HepG2 (cell line): ENCODE data around the gene LRP1B. TPM values are rescaled to one million over a fixed set of nuclear protein-coding genes. Genes with fewer than 3 reads are reported as not detected.

ENCODE experiments used
- ATAC-seq: fragments of 200-7000 bp; cut with Tn5 transposase; 3 replicates; pipeline ENCODE4 v1.9.1; 2020; ENCODE audit warnings: mild to moderate bottlenecking, moderate library complexity
- BruUV-seq: library from RNA; stranded (reverse); fragments of 400-500 nt; replicated peaks from 2 replicates; lab custom pipeline; 2021; lab: Mats Ljungman, UMichigan
- CTCF ChIA-PET: fragments of 300-600 bp; formaldehyde crosslinking; extraction: SDS; loops from one replicate; lab custom pipeline; 2021; ENCODE audit warnings: low total read pairs, inconsistent platforms, low intra/inter-chr PET ratio; lab: Yijun Ruan, JAX
- POLR2A ChIA-PET: fragments of 350-600 bp; sonication (Branson Sonifier 250); formaldehyde crosslinking; loops from one replicate; lab custom pipeline; 2020; ENCODE audit warnings: antibody characterized with exemption, inconsistent platforms; lab: Yijun Ruan, JAX
- DNase-seq: peaks from one replicate; pipeline ENCODE4 v3.0.0-alpha.2; 2015; ENCODE audit warnings: low spot score
- FAIRE-seq: peaks from 3 replicates; lab custom pipeline; 2011; peaks lifted over from hg19 to GRCh38; lab: Jason Lieb, UNC
- H2AFZ ChIP-seq: one replicate; pipeline ENCODE4 v1.6.1; 2011; ENCODE audit warnings: low read length, inconsistent platforms
- H3K27ac ChIP-seq: fragments of 300-600 bp; 3 replicates; pipeline ENCODE4 v1.8.0; 2011; ENCODE audit warnings: mixed run types, mild to moderate bottlenecking, mixed read lengths, low read length, inconsistent platforms; ENCODE audit not compliant: insufficient read depth; ENCODE audit errors: extremely low read length
- H3K27me3 ChIP-seq, 2 experiments: fragments of 200-600 bp in 1 of 2; 2 replicates in 1 of 2; 3 replicates in 1 of 2; pipeline versions ENCODE4 v1.6.0 to v1.8.0; 2011; ENCODE audit warnings: low read length in 2 of 2, mild to moderate bottlenecking in 2 of 2, moderate library complexity in 2 of 2, inconsistent platforms in 1 of 2; ENCODE audit not compliant: insufficient read depth in 2 of 2, control insufficient read depth in 1 of 2
- H3K36me3 ChIP-seq, 2 experiments: fragments of 200-600 bp in 1 of 2; replicated peaks in 1 of 2; 2 replicates in 1 of 2; 3 replicates in 1 of 2; pipeline versions ENCODE4 v1.5.1 to v1.8.0; 2011; ENCODE audit warnings: low read length in 2 of 2, inconsistent platforms in 1 of 2; ENCODE audit not compliant: insufficient read depth in 2 of 2, control insufficient read depth in 1 of 2
- H3K4me1 ChIP-seq: 2 replicates; pipeline ENCODE4 v1.5.1; 2012; ENCODE audit warnings: low read length, inconsistent platforms; ENCODE audit not compliant: insufficient read depth
- H3K4me2 ChIP-seq: 2 replicates; pipeline ENCODE4 v1.6.0; 2011; ENCODE audit warnings: low read depth, low read length, inconsistent platforms
- H3K4me3 ChIP-seq, 3 experiments: fragments of 200-600 bp in 1 of 3; sonication (generic), shearing (Covaris generic) in 1 of 3; replicated peaks in 1 of 3; 2 replicates each; pipeline ENCODE4 v1.5.1; 2011 to 2016; ENCODE audit warnings: low read length in 3 of 3, inconsistent platforms in 2 of 3, low read depth in 2 of 3, mild to moderate bottlenecking in 2 of 3, control low read depth in 1 of 3, mixed read lengths in 1 of 3; ENCODE audit not compliant: insufficient read depth in 1 of 3
- H3K79me2 ChIP-seq: one replicate; pipeline ENCODE4 v1.6.1; 2011; ENCODE audit warnings: low read length, inconsistent platforms; ENCODE audit not compliant: insufficient read depth
- H3K9ac ChIP-seq: 2 replicates; pipeline ENCODE4 v1.6.0; 2011; ENCODE audit warnings: mild to moderate bottlenecking, low read depth, low read length, inconsistent platforms; ENCODE audit not compliant: insufficient read depth
- H3K9me3 ChIP-seq: 2 replicates; pipeline ENCODE4 v1.5.1; 2012; ENCODE audit warnings: mild to moderate bottlenecking, low read length
- H4K20me1 ChIP-seq: 2 replicates; pipeline ENCODE4 v1.6.0; 2011; ENCODE audit warnings: inconsistent platforms, mild to moderate bottlenecking, low read length, moderate library complexity; ENCODE audit not compliant: insufficient read depth
- ARNT ChIP-seq: fragments of 450-650 bp; IDR thresholded peaks from 2 replicates; pipeline ENCODE4 v1.6.1; 2017
- ATF6 ChIP-seq: sonication (generic); formaldehyde crosslinking; conservative IDR thresholded peaks from 2 replicates; pipeline ENCODE4 v1.4.0; 2020; ENCODE audit warnings: missing genetic modification reagents
- CAMTA2 ChIP-seq: sonication (generic); formaldehyde crosslinking; IDR thresholded peaks from 2 replicates; pipeline ENCODE4 v1.4.0; 2020; ENCODE audit warnings: mild to moderate bottlenecking, missing genetic modification reagents, borderline replicate concordance
- CEBPB ChIP-seq: IDR thresholded peaks from 2 replicates; pipeline ENCODE4 v1.6.1; 2011; ENCODE audit warnings: low read depth, low read length, improper control_type of control experiment, borderline replicate concordance
- DDIT3 ChIP-seq: sonication (generic); formaldehyde crosslinking; IDR thresholded peaks from 2 replicates; pipeline ENCODE4 v1.4.0; 2020; ENCODE audit warnings: mild to moderate bottlenecking, missing genetic modification reagents
- KLF11 ChIP-seq: IDR thresholded peaks from 2 replicates; pipeline ENCODE4 v1.6.1; 2016; ENCODE audit warnings: missing compliant biosample characterization
- MAZ ChIP-seq, 2 experiments: sonication (generic) in 1 of 2; formaldehyde crosslinking in 1 of 2; IDR thresholded peaks; 2 replicates each; pipeline versions ENCODE4 v1.5.0 to v1.6.1; 2012 to 2020; ENCODE audit warnings: low read depth in 2 of 2, mild to moderate bottlenecking in 2 of 2, borderline replicate concordance in 1 of 2, improper control_type of control experiment in 1 of 2, low read length in 1 of 2, missing genetic modification reagents in 1 of 2, moderate library complexity in 1 of 2
- NPAS2 ChIP-seq: sonication (generic); formaldehyde crosslinking; IDR thresholded peaks from 2 replicates; pipeline ENCODE4 v1.8.0; 2022; ENCODE audit warnings: mild to moderate bottlenecking, missing genetic modification reagents, borderline replicate concordance
- YY1 ChIP-seq: IDR thresholded peaks from 2 replicates; pipeline ENCODE4 v1.6.1; 2011; ENCODE audit warnings: low read length, low read depth, moderate library complexity, mild to moderate bottlenecking; ENCODE audit not compliant: insufficient read depth, insufficient replicate concordance
- ZFY ChIP-seq: sonication (generic); formaldehyde crosslinking; IDR thresholded peaks from 2 replicates; pipeline ENCODE4 v1.4.0; 2020; ENCODE audit warnings: missing genetic modification reagents
- ZNF121 ChIP-seq: sonication (generic); formaldehyde crosslinking; IDR thresholded peaks from 2 replicates; pipeline ENCODE4 v1.5.0; 2020; ENCODE audit warnings: mild to moderate bottlenecking, missing genetic modification reagents
- ZNF138 ChIP-seq: sonication (generic); formaldehyde crosslinking; IDR thresholded peaks from 2 replicates; pipeline ENCODE4 v1.5.0; 2020; ENCODE audit warnings: mild to moderate bottlenecking, low read depth, missing genetic modification reagents
- ZNF34 ChIP-seq: sonication (generic); formaldehyde crosslinking; IDR thresholded peaks from 2 replicates; pipeline ENCODE4 v1.4.0; 2020; ENCODE audit warnings: mild to moderate bottlenecking, missing genetic modification reagents, borderline replicate concordance
- ZNF430 ChIP-seq: sonication (generic); formaldehyde crosslinking; IDR thresholded peaks from 2 replicates; pipeline ENCODE4 v1.9.0; 2021; ENCODE audit warnings: mild to moderate bottlenecking, missing genetic modification reagents
- ZNF510 ChIP-seq: sonication (generic); formaldehyde crosslinking; IDR thresholded peaks from 2 replicates; pipeline ENCODE4 v1.4.0; 2020; ENCODE audit warnings: low read depth, mild to moderate bottlenecking, missing genetic modification reagents
- ZNF780A ChIP-seq: sonication (generic); formaldehyde crosslinking; IDR thresholded peaks from 2 replicates; pipeline ENCODE4 v1.8.0; 2022; ENCODE audit warnings: mild to moderate bottlenecking, missing genetic modification reagents, moderate library complexity
- WGBS: methylation state at CpG from one replicate; pipeline ENCODE4 v1.1.6; 2017; ENCODE audit warnings: low lambda C conversion rate; 5-methylcytosine and 5-hydroxymethylcytosine counted together
- in situ Hi-C: cut with HindIII; loops from 2 replicates; pipeline ENCODE4 v1.10.0; 2017; ENCODE audit warnings: low pct_unique_long_range_greater_than_20kb; ENCODE audit not compliant: extremely low pct_ligation_motif_present
- intact Hi-C: fragments of 100-400 bp; cut with micrococcal nuclease; formaldehyde crosslinking; loops from one replicate; pipeline ENCODE4 v1.10.0; 2022; ENCODE audit not compliant: unreplicated experiment
- polyA plus RNA-seq, 8 experiments: library from polyadenylated mRNA; depleted of rRNA in 3 of 8; stranded (reverse) in 7 of 8; unstranded in 1 of 8; fragments of >200 nt; fragmentation: Illumina TruSeq in 4 of 8; extraction: Trizol in 4 of 8; gene quantifications; 2 replicates each; pipeline versions ENCODE4 v1.2.1 to v1.2.3, GENCODE V29; 2011 to 2016; ENCODE audit warnings: low read depth in 4 of 8, missing spikeins in 1 of 8, mixed read lengths in 1 of 8; ENCODE audit not compliant: insufficient read depth in 1 of 8
- total RNA-seq, 5 experiments: library from RNA; depleted of rRNA; stranded (reverse); fragments of >200 nt; fragmentation: Illumina TruSeq; extraction: Trizol; gene quantifications; 2 replicates each; pipeline ENCODE4 v1.2.3, GENCODE V29; 2016; ENCODE audit warnings: low read depth in 1 of 5
- TF ChIP-seq, protein P1 (sequence below): sonication (generic); formaldehyde crosslinking; IDR thresholded peaks from 2 replicates; pipeline ENCODE4 v1.8.0; 2022; ENCODE audit warnings: mild to moderate bottlenecking, missing genetic modification reagents, moderate library complexity
- TF ChIP-seq, protein P2 (sequence below): sonication (generic); formaldehyde crosslinking; IDR thresholded peaks from 2 replicates; pipeline ENCODE4 v1.8.0; 2022; ENCODE audit warnings: mild to moderate bottlenecking, missing genetic modification reagents, moderate library complexity

LRP1B gene
- total and polyA plus RNA-seq, 2 of the 13 experiments (the other 11 are each of a cell fraction or from before 2014, with no cell fraction given): 0.04 TPM; not detected in 1

DNA sequence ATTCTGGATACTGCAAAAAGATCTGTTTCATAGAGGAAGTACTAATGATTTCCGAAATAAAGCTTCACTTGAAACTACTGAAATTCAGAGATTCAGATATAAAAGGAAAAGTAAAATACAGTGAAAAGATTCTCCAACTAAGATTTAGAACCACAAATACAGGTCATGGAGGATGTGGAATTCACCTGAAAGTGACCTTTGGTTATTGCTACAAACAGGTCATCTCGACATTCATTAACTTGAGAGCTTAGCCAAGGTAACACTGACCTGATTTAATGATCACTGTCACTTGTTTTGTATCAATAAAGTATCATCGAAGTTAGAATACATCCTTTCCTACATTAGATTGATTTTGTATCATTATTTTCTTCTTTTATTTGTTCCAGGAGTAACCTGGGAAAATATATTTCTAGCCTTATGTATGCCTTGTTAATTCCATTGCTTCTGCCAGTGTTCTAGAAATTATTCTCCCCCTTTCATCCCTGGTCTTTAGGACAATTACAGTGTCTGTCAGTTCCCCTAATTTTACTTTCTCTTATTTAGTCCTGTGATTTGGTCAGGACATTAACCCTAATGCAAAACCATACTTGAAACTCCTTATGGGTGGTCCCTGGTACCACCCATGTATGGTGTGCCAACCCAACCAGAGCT, 420.1 kb downstream of the LRP1B start (continued):
- no peak for TF ChIP-seq ZFY (CRISPR knock-in tag)
- no peak for TF ChIP-seq ZNF121 (CRISPR knock-in tag)
- TF ChIP-seq ARNT: no peak

- H3K9me3 ChIP-seq: no peaks in the 10 kb centered on the region
- no peaks in the 10 kb centered on the region for H4K20me1 ChIP-seq
- DNase-seq (no peak), FAIRE-seq (no peak), ATAC-seq (no peak)
- CTCF ChIA-PET: no interaction called here
- in situ Hi-C loops: no loop called here
- POLR2A ChIA-PET: no interaction called here
- H3K4me3 ChIP-seq: no peak overlapping the region
- no peaks in the 10 kb centered on the region for H3K4me1 ChIP-seq
- H3K9ac ChIP-seq: no peak overlapping the region
- H3K4me2 ChIP-seq: no peak overlapping the region
- BruUV-seq: no TSS peak
- H3K27me3 ChIP-seq: no peaks in the 10 kb centered on the region
- WGBS: 0% methylated on average over 2 of the region's 2 CpGs
- intact Hi-C loops: no loop called here
- no peak overlapping the region for H2AFZ ChIP-seq
- no peak overlapping the region for H3K27ac ChIP-seq
- no peaks in the 10 kb centered on the region for H3K36me3 ChIP-seq
- H3K79me2 ChIP-seq: no peaks in the 10 kb centered on the region
- no peak for TF ChIP-seq ATF6 (CRISPR knock-in tag)
- no peak for TF ChIP-seq KLF11 (CRISPR knock-in tag)
- no peak for TF ChIP-seq ZNF138 (CRISPR knock-in tag)
- no peak for TF ChIP-seq ZNF510 (CRISPR knock-in tag)
- TF ChIP-seq CEBPB: no peak
- TF ChIP-seq ZNF780A (CRISPR knock-in tag): no peak
- TF ChIP-seq, protein P1, sequence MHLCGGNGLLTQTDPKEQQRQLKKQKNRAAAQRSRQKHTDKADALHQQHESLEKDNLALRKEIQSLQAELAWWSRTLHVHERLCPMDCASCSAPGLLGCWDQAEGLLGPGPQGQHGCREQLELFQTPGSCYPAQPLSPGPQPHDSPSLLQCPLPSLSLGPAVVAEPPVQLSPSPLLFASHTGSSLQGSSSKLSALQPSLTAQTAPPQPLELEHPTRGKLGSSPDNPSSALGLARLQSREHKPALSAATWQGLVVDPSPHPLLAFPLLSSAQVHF (CRISPR knock-in tag): no peak
- TF ChIP-seq DDIT3: no peak
- no peak for TF ChIP-seq ZNF430
- no peak for TF ChIP-seq MAZ (IDR thresholded peaks at IDR 0.05; ENCODE audit: borderline replicate concordance, low read depth, low read length)
- no peak for TF ChIP-seq MAZ (CRISPR knock-in tag; IDR thresholded peaks at IDR 0.05; ENCODE audit: low read depth)
- no peak for TF ChIP-seq CAMTA2 (CRISPR knock-in tag)
- TF ChIP-seq YY1: no peak
- TF ChIP-seq NPAS2 (CRISPR knock-in tag): no peak
- TF ChIP-seq, protein P2, sequence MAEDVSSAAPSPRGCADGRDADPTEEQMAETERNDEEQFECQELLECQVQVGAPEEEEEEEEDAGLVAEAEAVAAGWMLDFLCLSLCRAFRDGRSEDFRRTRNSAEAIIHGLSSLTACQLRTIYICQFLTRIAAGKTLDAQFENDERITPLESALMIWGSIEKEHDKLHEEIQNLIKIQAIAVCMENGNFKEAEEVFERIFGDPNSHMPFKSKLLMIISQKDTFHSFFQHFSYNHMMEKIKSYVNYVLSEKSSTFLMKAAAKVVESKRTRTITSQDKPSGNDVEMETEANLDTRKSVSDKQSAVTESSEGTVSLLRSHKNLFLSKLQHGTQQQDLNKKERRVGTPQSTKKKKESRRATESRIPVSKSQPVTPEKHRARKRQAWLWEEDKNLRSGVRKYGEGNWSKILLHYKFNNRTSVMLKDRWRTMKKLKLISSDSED: no peak
- TF ChIP-seq ZNF34: no peak
Measured at GRCh38 chr2:141709756-141710155, 421.1 kb downstream of the LRP1B start.
